Rectal smooth muscle tissue (tissue), 1 donor: Measurements from ENCODE around the gene TCERG1.

ENCODE experiments used
- H3K27ac ChIP-seq: one replicate; pipeline ENCODE4 v1.7.0; 2013; ENCODE audit warnings: low read depth, low read length, inconsistent platforms
- H3K27me3 ChIP-seq: one replicate; pipeline ENCODE4 v1.7.0; 2013; ENCODE audit warnings: low read length; ENCODE audit not compliant: control insufficient read depth, insufficient read depth
- H3K36me3 ChIP-seq: one replicate; pipeline ENCODE4 v1.7.0; 2013; ENCODE audit warnings: low read length; ENCODE audit not compliant: control insufficient read depth, insufficient read depth
- H3K4me1 ChIP-seq: one replicate; pipeline ENCODE4 v1.7.0; 2013; ENCODE audit warnings: low read length; ENCODE audit not compliant: control insufficient read depth, insufficient read depth
- H3K4me3 ChIP-seq: one replicate; pipeline ENCODE4 v1.7.0; 2013; ENCODE audit warnings: low read length
- H3K9ac ChIP-seq: one replicate; pipeline ENCODE4 v1.7.0; 2013; ENCODE audit warnings: low read length

The TCERG1 gene

GRCh38 chr5:146463446-146463845 is 16.3 kb downstream of the TCERG1 start:
- no peak overlapping the region for H3K27ac ChIP-seq
- no peak overlapping the region for H3K9ac ChIP-seq
- no peak overlapping the region for H3K4me3 ChIP-seq
- H3K27me3 ChIP-seq = no peaks in the 10 kb centered on the region
- no peaks in the 10 kb centered on the region for H3K4me1 ChIP-seq
- H3K36me3 ChIP-seq = peaks cover 10% of the 10 kb centered on the region

- no peak overlapping the region for H3K4me3 ChIP-seq
- no peak overlapping the region for H3K9ac ChIP-seq
- H3K27ac ChIP-seq = no peak overlapping the region
- H3K36me3 ChIP-seq = peaks cover 20% of the 10 kb centered on the region
- H3K4me1 ChIP-seq = no peaks in the 10 kb centered on the region
- no peaks in the 10 kb centered on the region for H3K27me3 ChIP-seq
These were observed 19.6 kb downstream of the TCERG1 start for GRCh38 chr5:146466521-146467349.

GRCh38 chr5:146467760-146468159 is 20.6 kb downstream of the TCERG1 start:
- Histone ChIP-seq H3K27me3 (no peaks in the 10 kb centered on the region), H3K4me1 (no peaks in the 10 kb centered on the region), H3K36me3 (peaks cover 24% of the 10 kb centered on the region), H3K4me3 (no peak overlapping the region), H3K9ac (no peak overlapping the region), H3K27ac (no peak overlapping the region)

DNA sequence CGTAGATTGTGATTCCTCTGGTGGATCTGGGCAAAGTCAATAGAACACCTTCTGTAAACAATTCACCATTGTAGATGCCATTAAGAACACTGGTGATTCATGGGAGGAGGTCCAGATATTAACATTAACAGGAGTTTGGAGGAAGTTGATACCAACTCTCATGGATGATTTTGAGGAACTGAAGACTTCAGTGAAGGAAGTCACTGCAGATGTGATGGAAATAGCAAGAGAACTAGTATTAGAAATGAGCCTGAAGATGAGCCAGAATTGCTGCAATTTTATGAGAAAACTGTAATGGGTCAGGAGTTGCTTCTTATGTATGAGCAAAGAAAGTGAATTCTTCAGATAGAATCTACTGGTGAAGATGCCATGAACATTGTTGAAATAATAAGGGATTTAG is 26.9 kb downstream of the TCERG1 start:
- Histone ChIP-seq H3K36me3 (peaks cover 25% of the 10 kb centered on the region), H3K27me3 (no peaks in the 10 kb centered on the region), H3K27ac (no peak overlapping the region), H3K4me1 (no peaks in the 10 kb centered on the region), H3K9ac (no peak overlapping the region), H3K4me3 (no peak overlapping the region)

DNA sequence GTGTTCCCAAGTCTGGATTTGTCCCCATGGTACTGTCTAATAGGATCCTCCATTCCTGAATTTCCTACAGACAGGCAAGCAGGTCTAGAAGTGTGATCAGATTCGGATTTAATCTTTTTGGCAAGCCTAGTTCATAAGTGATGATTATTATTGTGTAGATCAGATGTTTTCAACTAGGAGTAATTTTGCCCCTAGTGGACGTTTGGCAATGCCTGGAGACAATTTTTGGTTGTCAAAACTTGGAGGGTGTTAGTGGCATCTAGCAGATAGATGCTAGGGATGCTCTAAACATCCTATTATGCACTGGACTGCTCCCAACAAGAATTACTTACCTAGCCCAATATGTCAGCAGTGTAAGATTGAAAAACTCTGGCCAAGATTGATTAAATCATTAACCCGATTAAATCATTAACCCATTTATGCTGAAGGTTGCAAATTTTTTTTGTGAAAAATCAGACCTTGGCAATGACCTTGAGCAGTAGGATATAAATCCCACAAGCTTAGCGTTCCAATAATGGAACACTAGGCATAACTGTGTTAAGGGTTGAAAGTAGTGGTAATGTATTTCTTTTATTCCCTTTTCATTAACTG is 28.2 kb downstream of the TCERG1 start:
- H3K4me3 ChIP-seq = no peak overlapping the region
- no peak overlapping the region for H3K9ac ChIP-seq
- H3K27ac ChIP-seq = no peak overlapping the region
- peaks cover 21% of the 10 kb centered on the region for H3K36me3 ChIP-seq
- no peaks in the 10 kb centered on the region for H3K4me1 ChIP-seq
- no peaks in the 10 kb centered on the region for H3K27me3 ChIP-seq

- Histone ChIP-seq H3K27me3 (no peaks in the 10 kb centered on the region), H3K4me1 (no peaks in the 10 kb centered on the region), H3K4me3 (no peak overlapping the region), H3K9ac (no peak overlapping the region), H3K36me3 (peaks cover 22% of the 10 kb centered on the region), H3K27ac (no peak overlapping the region)
These were observed 28.8 kb downstream of the TCERG1 start for GRCh38 chr5:146475906-146476305.

DNA sequence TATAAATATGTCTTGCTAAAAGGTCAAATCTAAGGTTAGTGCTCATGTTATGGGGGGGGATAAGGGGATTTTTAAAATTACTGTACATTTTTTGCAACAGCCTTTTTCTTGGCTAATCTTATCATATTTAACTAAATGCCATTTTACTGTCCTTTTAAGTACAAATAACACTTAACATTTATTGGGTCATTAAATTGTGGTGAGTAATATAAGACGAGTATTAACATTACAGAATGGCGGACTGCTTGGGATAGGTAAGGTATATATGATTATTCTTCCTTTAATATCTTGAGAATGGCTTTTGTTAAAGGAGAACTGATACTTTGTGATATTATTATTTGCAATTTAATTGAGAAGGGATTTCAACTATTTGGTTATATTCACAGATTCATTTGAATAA is 35.6 kb downstream of the TCERG1 start:
- Histone ChIP-seq H3K9ac (no peak overlapping the region), H3K27me3 (no peaks in the 10 kb centered on the region), H3K27ac (no peak overlapping the region), H3K4me3 (no peak overlapping the region), H3K36me3 (peaks cover 9% of the 10 kb centered on the region), H3K4me1 (no peaks in the 10 kb centered on the region)

GRCh38 chr5:146484714-146485391 is 37.7 kb downstream of the TCERG1 start:
- Histone ChIP-seq H3K4me3 (no peak overlapping the region), H3K36me3 (peaks cover 9% of the 10 kb centered on the region), H3K27ac (no peak overlapping the region), H3K27me3 (no peaks in the 10 kb centered on the region), H3K4me1 (no peaks in the 10 kb centered on the region), H3K9ac (no peak overlapping the region)

- Histone ChIP-seq H3K9ac (no peak overlapping the region), H3K4me3 (no peak overlapping the region), H3K4me1 (no peaks in the 10 kb centered on the region), H3K36me3 (no peaks in the 10 kb centered on the region), H3K27me3 (no peaks in the 10 kb centered on the region), H3K27ac (no peak overlapping the region)
These were observed 43.1 kb downstream of the TCERG1 start for GRCh38 chr5:146490089-146490843.

- Histone ChIP-seq H3K27me3 (no peaks in the 10 kb centered on the region), H3K27ac (no peak overlapping the region), H3K9ac (no peak overlapping the region), H3K4me3 (no peak overlapping the region), H3K4me1 (no peaks in the 10 kb centered on the region), H3K36me3 (no peaks in the 10 kb centered on the region)
These were observed 47.5 kb downstream of the TCERG1 start for GRCh38 chr5:146494656-146495055.

DNA sequence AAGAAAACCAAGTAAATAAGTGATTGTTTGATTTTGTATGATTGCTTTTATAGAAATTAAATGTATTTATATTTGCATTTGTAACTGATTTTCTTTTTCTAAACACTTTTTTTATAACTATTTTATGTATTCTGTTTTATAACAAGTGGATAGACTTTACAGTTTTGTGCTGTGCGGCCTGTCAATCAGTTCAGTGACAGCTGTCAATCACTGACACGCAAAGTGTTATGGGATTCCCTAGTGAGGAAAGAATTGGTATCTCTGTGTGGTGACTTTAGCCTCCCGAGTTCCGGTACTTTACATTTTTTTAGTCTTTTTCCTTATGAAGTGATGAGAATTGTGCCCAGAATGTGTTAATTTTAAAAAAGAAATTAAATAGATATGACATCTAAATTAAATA is 52.5 kb downstream of the TCERG1 start:
- no peak overlapping the region for H3K4me3 ChIP-seq
- no peaks in the 10 kb centered on the region for H3K4me1 ChIP-seq
- no peaks in the 10 kb centered on the region for H3K27me3 ChIP-seq
- H3K36me3 ChIP-seq = peaks cover 4% of the 10 kb centered on the region
- H3K9ac ChIP-seq = no peak overlapping the region
- H3K27ac ChIP-seq = no peak overlapping the region

- Histone ChIP-seq H3K4me3 (no peak overlapping the region), H3K4me1 (no peaks in the 10 kb centered on the region), H3K27ac (no peak overlapping the region), H3K36me3 (peaks cover 14% of the 10 kb centered on the region), H3K27me3 (no peaks in the 10 kb centered on the region), H3K9ac (no peak overlapping the region)
These were observed 60.3 kb downstream of the TCERG1 start for GRCh38 chr5:146507428-146507827.
